GM18861 (cell line): Measurements from ENCODE around the gene ZNF3.

Experiments
- ATAC-seq: cut with Tn5 transposase; IDR thresholded peaks from one replicate; pipeline ENCODE4 v1.9.1; 2021; ENCODE audit not compliant: unreplicated experiment

The ZNF3 gene

GRCh38 chr7:100088621-100089457, 7.3 kb upstream of the ZNF3 start, which contains the start of gene COPS6:
COPS6 (plus strand) TSS chr7:100088969; CDS start chr7:100088991, 22 bp downstream.
- no peak for ATAC-seq

- no peak for ATAC-seq
Measured at GRCh38 chr7:100088095-100088620, 6.6 kb upstream of the ZNF3 start.

- ATAC-seq = no peak
Measured at GRCh38 chr7:100087055-100087750, 5.7 kb upstream of the ZNF3 start.

GRCh38 chr7:100085515-100085914, 4.0 kb upstream of the ZNF3 start:
- no peak for ATAC-seq

GRCh38 chr7:100082978-100083377, 1.5 kb upstream of the ZNF3 start:
- no peak for ATAC-seq

- ATAC-seq = peak; percentile 3
Measured at GRCh38 chr7:100080907-100081534, 502 bp downstream of the ZNF3 start.

- ATAC-seq = no peak
Measured at GRCh38 chr7:100079024-100079560, 2.4 kb downstream of the ZNF3 start.

- ATAC-seq = no peak
Measured at GRCh38 chr7:100077205-100077604, 4.3 kb downstream of the ZNF3 start.

GRCh38 chr7:100075418-100075817, 6.1 kb downstream of the ZNF3 start:
- ATAC-seq = no peak

GRCh38 chr7:100074841-100075240, 6.7 kb downstream of the ZNF3 start:
- ATAC-seq = no peak

GRCh38 chr7:100072462-100072861, 9.1 kb downstream of the ZNF3 start:
- ATAC-seq = no peak

- no peak for ATAC-seq
Measured at GRCh38 chr7:100071018-100071723, 10.4 kb downstream of the ZNF3 start.

- no peak for ATAC-seq
Measured at GRCh38 chr7:100069991-100070390, 11.5 kb downstream of the ZNF3 start.

GRCh38 chr7:100066953-100067352, 14.6 kb downstream of the ZNF3 start:
- no peak for ATAC-seq

GRCh38 chr7:100065452-100066186, 15.9 kb downstream of the ZNF3 start:
- ATAC-seq = no peak

GRCh38 chr7:100064162-100064561, 17.4 kb downstream of the ZNF3 start:
- no peak for ATAC-seq

GRCh38 chr7:100063376-100063775, 18.1 kb downstream of the ZNF3 start:
- ATAC-seq = no peak

- ATAC-seq = no peak
Measured at GRCh38 chr7:100061518-100062193, 19.9 kb downstream of the ZNF3 start.

- ATAC-seq = no peak
Measured at GRCh38 chr7:100059251-100059739, 22.2 kb downstream of the ZNF3 start.
